T47D (cell line): ENCODE results near the gene AHR.

Experiments used
- DNase-seq, 2 experiments: peaks; one replicate each; pipeline versions ENCODE4 v3.0.0 to v3.0.0-alpha.2; 2011 to 2012; ENCODE audit warnings: low read depth in 1 of 2, low spot score in 1 of 2
- JUND ChIP-seq: IDR thresholded peaks from 2 replicates; pipeline ENCODE4 v1.6.1; 2012; ENCODE audit warnings: low read depth
- in situ Hi-C: cut with HindIII; loops from 2 replicates; pipeline ENCODE4 v1.10.0; 2016; ENCODE audit warnings: low sequenced_read_pairs, low pct_unique_long_range_greater_than_20kb

The AHR gene

DNA sequence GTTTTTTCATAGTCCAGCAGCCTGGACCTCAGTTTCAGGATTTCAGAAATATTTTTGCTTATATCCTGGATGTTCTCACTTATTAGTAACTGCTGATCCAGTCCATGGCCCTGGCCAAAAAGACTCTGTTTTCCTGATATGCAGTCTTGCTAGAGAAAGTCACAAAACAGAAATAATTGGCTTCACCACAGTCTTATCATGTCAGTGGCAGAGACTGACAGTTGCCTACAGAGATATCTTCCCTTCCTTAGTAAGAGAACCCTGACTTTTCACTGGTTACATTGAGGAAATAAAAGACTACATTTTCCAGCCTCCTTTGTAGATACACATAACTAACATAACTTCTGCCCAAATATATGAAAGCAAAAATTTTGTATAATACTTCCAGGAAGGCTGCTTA is 56.6 kb downstream of the AHR start:
- in situ Hi-C loops: no loop called here
- TF ChIP-seq JUND: no peak
- DNase-seq: no peak

- in situ Hi-C loops: no loop called here
- TF ChIP-seq JUND: no peak
- DNase-seq: no peak
These were observed 59.5 kb downstream of the AHR start for GRCh38 chr7:17357952-17358351.

- no peak for DNase-seq
- in situ Hi-C loops: no loop called here
- no peak for TF ChIP-seq JUND
These were observed 61.2 kb downstream of the AHR start for GRCh38 chr7:17359610-17360009.

- in situ Hi-C loops: no loop called here
- no peak for DNase-seq
These were observed 64.1 kb downstream of the AHR start for GRCh38 chr7:17362439-17363105.

DNA sequence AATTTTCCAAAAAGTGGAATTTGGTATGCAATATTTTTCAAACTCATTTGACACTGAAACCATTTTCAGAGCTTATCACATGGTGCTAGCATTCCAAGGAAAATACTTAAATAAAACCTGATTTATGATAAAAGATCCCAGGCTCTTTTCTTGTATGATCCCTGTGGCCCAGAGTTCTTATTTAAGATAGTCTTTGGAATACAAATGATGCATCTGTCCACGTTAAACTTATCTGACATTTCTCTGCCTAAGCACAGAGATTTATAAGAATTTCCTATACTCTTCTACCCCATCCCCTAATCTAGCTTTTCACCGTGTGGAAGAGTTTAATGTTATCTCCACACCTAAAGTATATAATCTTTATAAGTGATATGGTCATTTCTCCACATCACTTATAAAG is 66.2 kb downstream of the AHR start:
- no peak for TF ChIP-seq JUND

More at GRCh38 chr7:17362439-17363105, 64.1 kb downstream of the AHR start:
- no peak for TF ChIP-seq JUND

GRCh38 chr7:17365775-17366174 is 67.3 kb downstream of the AHR start:
- DNase-seq: no peak
- no peak for TF ChIP-seq JUND
- in situ Hi-C loops: no loop called here

More for the DNA sequence above, 66.2 kb downstream of the AHR start:
- no peak for DNase-seq
- in situ Hi-C loops: no loop called here

GRCh38 chr7:17367502-17367901 is 69.0 kb downstream of the AHR start:
- in situ Hi-C loops: no loop called here
- no peak for TF ChIP-seq JUND
- no peak for DNase-seq

DNA sequence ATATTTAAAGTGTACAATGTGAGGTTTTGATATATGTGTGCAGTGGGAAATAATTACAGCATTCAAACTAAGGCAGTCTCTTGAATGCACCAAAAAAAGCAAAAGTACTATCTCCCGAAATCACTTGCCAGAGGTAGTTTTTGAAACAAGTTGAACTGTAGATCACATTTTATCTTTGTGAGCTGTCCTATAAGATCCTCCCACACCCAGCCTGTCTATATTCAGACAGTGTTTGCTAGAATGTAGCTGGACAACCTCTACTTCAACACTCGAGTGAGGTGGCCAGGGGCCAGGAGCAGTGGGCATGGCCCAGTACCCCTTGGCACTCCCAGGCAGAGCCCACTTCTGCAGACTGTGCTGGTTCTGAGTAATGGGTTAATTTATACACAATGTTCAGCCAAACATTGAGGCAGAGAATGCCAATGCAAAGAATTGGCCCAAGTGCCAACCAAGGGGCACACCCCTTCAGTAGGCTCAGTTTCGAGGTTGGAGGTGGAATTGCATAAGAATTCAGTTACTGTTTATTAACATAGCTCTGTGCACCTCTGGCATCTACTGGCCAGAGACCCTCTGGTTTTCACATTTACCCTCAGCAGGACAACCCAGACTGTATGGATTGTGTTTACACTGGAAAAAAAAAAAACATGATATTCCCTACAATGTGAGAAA is 70.5 kb downstream of the AHR start:
- in situ Hi-C loops: no loop called here

GRCh38 chr7:17369691-17370426 is 71.4 kb downstream of the AHR start:
- DNase-seq: peak in 1 of 2 experiments; percentile 32
- in situ Hi-C loops: no loop called here
- TF ChIP-seq JUND: no peak

More for the DNA sequence above, 70.5 kb downstream of the AHR start:
- DNase-seq: no peak
- TF ChIP-seq JUND: no peak

DNA sequence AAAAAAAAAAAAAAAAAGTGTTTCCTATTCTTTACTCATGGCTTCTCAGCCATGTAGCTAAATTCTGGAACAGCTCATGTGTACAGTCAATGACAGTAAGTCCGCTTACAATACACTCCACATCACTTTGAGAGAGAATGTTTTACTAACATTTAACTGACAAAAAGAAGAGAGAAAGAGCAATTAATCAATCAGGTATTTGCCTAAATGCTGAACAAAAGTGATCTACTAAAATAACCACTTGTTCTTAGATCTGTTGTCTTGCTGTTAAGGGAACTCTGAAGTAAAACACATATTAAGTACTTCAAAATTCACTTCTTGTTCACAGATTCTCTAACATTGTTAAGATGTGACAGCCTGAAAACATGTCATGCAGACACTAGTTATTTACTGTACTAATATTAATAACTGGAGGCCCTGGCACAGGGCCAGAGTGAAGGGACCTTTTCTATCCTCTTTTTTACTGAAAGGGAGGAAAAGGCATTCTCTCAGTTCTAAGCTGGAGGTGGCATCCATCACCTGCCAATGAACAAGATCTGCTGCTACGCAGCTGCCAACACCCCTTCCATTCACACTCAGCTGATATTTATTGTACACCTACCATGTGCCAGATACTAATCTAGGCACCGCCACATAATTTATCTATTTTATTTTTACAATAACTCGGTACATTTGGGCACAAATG is 72.6 kb downstream of the AHR start:
- no peak for DNase-seq
- no peak for TF ChIP-seq JUND
- in situ Hi-C loops: no loop called here

- TF ChIP-seq JUND: no peak
- in situ Hi-C loops: no loop called here
- DNase-seq: no peak
These were observed 73.4 kb downstream of the AHR start for GRCh38 chr7:17371671-17372524.

- DNase-seq: no peak
- in situ Hi-C loops: no loop called here
- no peak for TF ChIP-seq JUND
These were observed 75.7 kb downstream of the AHR start for GRCh38 chr7:17374157-17374556.
